ELF-1 (cell line): Measurements from ENCODE around the gene INTS4.

ENCODE experiments used
- DNase-seq: peaks from one replicate; pipeline ENCODE4 v3.0.0-alpha.2; 2016; ENCODE audit warnings: low read depth, low spot score

Gene INTS4, protein sequence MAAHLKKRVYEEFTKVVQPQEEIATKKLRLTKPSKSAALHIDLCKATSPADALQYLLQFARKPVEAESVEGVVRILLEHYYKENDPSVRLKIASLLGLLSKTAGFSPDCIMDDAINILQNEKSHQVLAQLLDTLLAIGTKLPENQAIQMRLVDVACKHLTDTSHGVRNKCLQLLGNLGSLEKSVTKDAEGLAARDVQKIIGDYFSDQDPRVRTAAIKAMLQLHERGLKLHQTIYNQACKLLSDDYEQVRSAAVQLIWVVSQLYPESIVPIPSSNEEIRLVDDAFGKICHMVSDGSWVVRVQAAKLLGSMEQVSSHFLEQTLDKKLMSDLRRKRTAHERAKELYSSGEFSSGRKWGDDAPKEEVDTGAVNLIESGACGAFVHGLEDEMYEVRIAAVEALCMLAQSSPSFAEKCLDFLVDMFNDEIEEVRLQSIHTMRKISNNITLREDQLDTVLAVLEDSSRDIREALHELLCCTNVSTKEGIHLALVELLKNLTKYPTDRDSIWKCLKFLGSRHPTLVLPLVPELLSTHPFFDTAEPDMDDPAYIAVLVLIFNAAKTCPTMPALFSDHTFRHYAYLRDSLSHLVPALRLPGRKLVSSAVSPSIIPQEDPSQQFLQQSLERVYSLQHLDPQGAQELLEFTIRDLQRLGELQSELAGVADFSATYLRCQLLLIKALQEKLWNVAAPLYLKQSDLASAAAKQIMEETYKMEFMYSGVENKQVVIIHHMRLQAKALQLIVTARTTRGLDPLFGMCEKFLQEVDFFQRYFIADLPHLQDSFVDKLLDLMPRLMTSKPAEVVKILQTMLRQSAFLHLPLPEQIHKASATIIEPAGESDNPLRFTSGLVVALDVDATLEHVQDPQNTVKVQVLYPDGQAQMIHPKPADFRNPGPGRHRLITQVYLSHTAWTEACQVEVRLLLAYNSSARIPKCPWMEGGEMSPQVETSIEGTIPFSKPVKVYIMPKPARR

DNA sequence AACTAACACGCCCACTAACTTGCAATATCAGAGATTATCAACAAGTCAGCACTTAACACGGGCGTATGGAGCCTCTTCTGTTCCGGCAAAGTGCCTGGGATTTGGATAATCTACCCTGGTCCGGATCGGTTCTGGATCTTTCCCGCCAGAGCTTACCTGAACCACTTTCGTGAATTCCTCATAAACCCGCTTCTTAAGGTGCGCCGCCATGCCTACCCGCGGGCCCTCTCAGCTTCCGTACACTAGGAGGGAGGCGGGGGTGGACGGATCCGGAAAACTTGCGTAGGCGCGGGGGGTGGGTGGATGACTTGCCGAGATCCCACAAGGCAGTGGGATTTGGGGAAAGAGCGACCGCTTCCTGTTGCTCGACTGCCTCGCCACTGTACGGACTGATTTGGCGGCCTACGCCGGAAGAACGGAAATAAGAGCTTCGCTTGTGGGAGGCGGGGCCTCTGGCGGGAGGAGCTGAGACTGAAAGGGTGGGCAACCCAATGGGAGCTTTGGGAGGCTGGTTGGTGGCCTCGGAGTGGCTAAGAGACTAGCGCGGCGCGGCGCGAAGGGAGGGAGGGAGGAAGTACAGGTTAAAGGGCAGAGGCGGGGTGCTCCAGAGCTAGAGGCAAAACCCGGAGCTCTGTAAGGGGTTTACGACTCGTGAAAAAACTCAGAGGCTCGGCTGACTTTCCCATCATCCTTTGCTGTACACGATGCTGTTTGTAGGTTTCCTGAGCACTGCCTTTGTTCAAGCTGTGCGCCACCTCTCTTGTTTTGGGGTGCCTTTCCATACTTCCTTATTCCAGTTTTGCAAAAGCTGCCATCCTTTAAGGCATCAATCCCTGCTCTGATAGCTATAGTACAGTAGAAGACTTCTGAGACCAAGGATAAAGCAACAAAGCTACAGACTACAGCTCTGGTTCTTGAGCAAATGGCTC, at the start of gene INTS4:
INTS4 (minus strand) TSS at position 235 of the 929 bp plus-strand sequence; CDS start at position 210, 25 bp downstream.
- peak; percentile 100 for DNase-seq

DNA sequence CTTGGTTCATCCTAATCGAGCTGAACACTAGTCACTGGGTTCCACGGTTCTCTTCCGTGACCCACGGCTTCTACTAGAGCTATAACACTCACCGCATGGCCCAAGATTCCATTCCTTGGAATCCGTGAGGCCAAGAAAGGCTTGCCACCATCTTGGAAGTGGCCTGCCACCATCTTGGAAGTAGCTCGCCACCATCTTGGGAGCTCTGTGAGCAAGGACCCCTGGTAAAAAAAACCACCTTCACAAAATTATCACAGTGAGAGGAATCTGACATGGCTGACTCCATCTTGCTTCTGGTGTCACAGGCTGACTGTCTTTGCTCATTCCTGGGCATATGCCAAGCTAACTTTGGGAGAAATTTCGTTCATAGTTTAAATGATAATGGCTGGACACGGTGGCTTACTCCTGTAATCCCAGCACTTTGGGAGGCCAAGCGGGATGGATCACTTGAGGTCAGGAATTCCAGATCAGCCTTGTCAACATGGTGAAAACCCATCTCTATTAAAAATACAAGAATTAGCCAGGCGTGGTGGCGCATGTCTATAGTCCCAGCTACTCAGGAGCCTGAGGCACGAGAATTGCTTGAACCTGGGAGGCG, 47.5 kb upstream of the INTS4 start:
- no peak for DNase-seq

DNA sequence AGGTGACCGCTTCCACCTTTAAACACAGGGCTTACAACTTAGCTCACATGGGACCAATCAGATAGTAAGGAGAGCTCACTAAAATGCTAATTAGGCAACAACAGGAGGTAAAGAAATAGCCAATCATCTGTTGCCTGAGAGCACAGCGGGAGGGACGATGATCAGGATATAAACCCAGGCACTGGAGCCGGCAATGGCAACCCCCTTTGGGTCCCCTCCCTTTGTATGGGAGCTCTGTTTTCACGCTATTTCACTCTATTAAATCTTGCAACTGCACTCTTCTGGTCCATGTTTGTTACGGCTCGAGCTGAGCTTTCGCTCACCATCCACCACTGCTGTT, 46.9 kb upstream of the INTS4 start:
- DNase-seq: peak; percentile 27

DNA sequence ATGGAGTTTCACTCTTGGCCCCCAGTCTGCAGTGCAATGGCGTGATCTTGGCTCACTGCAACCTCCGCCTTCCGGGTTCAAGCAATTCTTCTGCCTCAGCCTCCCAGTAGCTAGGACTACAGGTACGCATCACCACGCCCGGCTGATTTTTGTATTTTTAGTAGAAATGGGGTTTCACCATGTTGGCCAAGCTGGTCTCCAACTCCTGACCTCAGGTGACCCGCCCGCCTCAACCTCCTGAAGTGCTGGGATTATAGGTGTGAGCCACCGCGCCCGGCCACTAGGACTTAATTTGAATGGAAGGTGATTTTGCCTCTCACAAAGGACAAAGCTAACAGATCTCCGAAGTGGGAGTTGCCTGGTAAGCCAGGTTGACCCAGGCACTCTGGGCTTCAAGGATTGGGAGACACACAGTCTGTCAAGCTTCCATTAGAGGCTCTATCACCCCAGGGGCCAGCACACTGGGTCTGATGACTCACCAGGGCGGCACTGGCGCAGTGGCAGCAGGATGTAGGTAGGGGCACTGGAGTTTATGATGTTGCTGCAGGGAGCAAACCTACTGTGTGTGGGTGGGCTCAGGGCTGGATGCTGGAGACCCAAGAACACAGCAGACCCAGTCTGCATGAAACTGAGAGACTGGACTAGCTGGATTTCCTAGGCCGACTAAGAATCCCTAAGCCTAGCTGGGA, 46.4 kb upstream of the INTS4 start:
- peak; percentile 55 for DNase-seq

DNA sequence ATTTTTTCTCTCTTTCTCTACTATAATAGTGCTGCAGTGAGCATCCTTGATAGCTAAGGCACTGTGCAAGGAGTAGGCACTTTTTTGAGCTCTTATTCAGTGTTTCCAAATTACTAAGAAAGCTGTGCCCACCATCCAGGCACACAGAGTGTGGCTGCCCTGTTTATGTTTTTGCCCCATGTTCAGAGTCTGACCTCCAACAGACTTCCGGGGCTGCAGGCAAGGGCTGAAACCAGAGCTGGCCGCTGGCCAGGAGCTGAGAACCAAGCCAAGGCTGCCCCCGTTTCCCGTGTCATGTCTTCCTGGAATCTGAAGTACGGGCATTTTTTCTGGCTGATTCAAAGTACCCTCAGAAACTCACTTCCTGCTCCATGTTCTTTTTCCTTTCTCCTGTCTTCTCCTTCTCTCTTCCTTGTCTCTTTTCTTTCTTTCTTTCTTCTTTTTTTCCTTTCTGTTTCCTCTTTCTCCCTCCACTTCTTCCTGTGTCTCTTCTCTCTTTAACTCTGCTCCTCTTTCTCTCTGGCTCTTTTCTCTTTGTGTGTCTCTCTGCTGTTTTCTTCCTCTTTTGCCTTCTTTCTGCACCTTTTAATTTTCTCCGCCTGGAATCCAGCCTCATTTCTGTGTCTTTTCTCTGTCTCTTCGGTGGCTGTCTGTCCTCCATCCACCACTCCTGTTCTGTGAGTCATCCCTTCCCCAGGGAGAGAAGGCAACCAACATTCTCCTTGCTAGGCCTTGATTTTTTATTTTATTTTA, 45.6 kb upstream of the INTS4 start:
- peak; percentile 56 for DNase-seq

DNA sequence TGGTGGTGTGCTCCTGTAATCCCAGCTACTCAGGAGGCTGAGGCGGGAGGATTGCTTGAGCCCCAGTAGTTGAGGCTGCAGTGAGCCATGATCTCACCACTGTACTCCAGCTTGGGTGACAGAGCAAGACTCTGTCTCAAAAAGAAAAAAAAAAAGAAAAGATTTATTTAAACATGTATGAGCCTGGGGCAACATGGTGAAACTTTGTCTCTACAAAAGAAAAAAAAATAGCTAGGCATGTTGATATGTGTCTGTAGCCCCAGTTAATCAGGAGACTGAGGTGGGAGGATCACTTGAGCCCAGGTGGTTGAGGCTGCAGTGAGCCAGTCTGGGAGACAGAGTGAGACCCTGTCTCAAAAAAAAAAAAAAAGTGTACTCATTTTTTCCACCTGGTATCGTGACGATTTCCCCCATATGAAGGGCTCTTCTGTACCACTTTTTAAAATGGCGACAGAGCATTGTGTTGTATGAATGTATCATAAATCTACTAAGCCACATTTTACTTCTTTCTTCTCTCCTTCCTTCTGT, 45.0 kb upstream of the INTS4 start:
- no peak for DNase-seq

DNA sequence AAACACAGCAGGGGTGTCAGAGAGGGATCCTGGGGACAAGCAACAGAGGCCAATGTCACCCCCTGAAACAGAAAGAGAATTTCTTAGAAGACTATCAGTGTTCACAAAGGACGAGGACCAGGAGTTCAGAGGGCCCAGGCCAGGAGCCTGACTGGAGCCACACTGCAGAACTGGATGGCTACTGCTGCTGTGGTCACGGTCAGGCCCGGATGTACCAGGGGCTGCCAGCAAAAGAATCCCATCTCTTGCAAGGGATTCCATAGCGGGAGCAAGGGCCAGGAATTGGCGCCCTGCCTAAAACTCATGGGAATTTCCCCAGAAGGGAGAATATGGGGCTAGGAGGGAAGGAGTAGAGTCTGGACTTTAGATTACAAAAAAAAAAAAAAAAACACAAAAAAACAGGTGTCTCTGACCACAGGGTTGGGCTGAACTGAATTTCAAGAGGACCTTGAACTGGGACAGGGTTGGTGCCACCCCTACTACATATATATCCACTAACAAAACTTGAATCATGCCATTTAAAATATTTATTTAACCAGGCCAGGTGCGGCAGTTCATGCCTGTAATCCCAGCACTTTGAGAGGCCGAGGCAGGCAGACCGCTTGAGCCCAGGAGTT, 44.3 kb upstream of the INTS4 start:
- no peak for DNase-seq

DNA sequence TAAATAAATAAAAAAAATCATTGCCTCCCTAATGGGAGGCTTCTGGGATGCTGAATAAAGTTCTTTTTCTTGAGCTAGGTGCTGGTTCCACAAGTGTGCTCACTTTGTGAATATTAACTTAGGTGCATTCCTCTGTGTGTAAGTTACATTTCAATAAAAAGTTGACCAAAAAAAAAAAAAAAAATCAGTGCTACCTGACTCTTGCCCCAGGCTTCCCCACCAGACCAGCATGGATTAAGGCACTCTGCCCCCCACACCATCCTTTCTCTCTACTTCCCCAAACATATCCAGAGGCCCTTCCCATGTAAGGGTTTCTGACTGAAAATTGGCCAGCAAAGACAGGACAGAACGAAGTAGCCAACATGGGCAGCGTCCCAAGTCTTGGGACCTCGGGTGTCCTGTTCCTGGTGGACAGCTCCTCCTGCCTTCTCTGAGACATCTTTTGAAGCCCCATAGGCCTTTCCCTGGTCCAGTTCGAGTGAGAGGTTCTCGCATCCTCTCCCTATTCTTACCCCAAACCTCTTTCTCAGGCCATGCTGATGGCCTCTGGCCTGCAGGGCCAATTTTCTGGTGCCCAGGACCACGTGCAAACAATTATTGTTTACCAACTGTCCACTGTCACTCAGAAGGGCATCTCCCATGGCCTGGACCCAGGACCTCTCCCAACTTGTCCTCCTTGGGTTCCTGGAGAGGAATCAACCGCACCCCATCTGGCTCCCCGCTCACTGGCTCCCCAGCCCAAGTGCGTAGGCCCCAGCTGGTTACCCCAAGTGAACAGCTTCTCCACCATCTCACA, 43.6 kb upstream of the INTS4 start:
- no peak for DNase-seq

DNA sequence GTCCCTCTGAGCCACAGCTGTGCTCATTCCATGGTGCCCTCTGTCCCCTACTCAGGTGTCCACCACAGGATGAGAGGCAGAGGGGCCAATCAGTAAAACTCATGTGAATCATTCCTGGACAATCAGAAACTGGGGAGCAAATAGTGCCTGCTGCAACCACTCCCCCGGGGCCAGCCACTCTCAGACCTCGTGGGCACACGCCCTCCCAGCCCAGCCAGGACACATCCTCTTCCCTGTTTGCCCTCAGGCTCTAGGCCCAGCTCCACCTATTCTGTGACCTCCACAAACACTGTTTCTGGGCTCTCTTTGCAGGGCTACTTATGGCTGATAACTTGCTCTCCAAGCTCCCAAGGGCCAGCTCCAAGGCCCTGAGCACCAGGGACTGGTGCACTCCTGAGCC, 42.6 kb upstream of the INTS4 start:
- DNase-seq: peak; percentile 45

DNA sequence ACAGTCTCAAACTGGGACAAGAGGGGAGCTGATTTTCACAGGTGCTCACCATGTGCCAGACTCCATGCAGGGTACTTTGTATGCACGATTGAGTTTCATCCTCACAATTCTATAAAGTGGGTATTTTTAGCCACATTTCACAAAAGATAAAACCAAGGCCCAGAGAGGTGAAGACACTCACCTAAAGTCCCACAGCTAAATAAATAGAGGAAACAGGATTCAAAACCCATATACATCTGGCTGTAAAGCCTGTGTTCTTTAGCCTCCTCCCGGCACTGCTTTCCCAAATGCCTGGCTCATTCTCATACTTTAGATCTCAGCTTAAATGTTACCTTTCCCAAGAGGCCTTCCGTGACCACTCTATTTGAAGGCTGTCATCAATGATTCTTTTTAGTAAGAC, 41.8 kb upstream of the INTS4 start:
- DNase-seq: no peak

DNA sequence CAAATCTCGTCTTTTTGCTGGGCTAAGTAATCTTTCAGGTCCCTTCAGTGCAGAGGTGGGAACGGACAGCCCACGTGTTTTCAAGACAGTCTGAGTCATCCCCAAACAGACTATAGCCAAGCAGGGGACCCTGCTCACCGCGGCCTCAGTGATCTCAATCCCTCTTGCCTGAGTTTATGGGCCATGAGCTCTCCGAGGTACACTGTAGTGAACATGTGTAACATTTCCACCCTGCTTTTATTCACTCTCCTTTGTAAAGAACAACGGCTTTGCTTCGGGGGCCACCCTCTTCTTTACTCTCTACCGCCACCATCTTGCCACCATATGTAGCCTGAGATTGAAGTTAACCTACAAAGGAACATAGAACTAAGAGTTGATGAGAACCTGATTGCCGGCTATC, 40.2 kb upstream of the INTS4 start:
- DNase-seq: peak; percentile 22

DNA sequence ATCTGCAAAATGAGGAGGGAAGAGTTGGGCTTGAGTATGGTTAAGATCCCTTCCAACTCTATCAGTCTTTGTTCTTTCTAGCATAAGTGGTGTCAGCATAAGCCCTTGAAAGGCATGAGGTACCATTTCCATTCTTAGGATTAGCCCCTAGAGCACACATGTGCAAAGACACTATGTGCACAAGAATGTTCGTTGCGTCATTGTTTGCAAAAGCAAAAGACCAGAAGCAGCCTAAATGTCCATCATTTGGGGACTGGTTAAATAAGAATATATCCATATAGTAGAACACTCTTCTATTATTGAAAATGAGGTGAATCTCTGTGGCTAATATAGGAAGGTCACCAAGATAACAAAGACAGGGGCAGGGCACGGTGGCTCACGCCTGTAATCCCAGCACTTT, 38.6 kb upstream of the INTS4 start:
- no peak for DNase-seq

DNA sequence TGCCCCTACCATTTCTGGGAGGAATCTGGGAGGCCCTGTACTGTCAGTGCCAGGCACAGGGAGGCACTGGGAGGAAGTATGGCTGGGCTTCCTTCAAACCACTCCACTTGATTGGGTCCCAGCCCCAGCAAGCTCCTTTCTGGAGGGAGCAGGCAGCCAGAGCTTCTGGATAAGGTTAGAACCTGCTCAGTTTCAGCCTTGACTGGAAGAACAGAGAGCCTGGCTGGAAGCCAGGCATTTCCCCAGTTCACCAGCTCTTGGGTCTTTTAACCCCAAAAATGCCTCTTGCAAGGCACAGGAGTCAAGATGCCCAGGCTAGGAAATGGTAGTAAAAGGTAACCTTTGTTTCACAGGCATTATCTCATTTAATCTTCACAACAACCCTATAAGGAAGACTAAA, 37.6 kb upstream of the INTS4 start:
- no peak for DNase-seq

DNA sequence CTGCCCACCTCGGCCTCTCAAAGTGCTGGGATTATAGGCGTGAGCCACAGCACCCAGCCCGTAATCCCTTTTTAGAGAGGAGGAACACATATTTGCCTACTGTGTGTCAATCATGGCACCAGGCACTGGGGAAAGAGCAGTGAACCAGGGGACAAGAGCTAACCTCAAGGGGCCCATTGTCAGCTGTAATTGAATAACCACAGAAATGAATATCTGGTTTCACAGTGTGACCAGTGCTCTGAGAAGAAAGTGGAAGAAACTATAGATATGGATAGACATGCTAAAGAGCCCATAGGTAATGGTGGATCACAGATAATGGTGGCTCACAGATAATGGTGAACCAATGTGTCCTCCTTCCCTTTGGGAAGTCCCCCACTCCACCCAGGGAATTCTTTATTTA, 37.2 kb upstream of the INTS4 start:
- no peak for DNase-seq

DNA sequence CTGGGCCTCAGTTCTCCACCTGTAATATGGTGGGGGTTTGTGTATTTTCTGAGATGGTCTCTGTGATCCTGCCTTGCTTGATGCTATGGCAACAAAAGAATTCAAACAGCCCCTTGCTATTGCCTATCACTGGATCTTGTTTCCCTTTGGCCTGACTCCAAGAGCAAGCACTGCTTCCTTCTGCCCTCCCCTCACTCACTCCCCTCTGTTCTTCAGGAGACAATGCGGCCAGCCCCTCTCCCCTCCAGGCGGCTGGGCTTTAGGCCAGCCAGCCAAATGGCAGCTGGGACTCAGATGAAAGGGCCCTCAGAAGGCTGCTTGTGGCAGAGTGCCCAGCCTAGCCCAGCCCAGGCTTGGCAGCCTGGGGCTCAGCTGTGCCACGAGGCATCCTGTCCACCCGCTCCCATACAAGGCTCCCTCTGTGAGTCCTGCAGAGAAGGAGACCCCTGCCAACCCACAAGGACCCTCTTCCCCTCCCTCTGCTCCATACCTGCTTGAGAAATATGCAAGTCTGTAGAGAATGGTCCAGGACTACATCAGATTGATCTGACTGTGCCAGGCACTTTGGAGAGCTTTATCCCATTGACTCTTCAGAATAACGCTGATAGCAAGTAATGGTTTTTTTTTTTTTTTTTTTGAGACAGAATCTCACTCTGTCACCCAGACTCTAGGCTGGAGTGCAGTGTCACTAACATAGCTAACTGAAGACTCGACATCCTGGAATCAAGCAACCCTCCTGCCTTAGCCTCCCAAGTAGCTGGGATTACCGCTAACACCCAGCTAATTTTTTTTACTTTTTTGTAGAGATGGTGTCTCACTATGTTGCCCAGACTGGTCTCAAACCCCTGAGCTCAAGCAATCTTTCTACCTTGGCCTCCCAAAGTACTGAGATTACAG, 36.2 kb upstream of the INTS4 start:
- peak; percentile 77 for DNase-seq

DNA sequence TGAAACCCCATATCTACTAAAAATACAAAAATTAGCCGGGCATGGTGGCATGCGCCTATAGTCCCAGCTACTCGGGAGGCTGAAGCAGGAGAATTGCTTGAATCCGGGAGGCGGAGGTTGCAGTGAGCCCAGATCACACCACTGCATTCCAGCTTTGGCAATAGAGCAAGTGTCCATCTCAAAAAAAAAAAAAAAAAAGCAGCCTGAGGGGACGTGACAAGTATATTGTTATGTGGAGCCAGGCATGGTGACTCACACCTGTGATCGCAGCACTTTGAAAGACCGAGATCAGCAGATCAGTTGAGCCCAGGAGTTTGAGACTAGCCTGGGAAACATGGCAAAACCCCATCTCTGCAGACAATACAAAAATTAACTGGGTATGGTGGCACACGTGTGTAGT, 34.0 kb upstream of the INTS4 start:
- peak; percentile 70 for DNase-seq

DNA sequence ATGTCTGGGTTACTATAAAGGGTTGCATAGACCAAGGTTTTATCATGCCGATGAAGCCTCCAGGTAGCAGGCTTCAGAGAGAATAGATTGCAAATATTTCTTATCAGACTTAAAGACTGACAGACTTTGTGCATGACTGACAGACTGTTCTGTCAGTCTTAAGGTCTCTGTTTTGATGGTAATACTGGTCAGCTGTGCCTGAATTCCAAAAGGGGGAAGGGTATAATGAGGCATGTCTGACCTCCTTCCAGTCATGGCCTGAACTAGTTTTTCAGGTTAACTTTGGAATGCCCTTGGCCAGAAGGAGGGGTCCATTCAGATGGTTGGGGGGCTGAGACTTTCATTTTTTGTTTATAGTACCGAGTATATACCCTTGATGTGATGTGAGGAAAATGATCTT, 33.3 kb upstream of the INTS4 start:
- peak; percentile 44 for DNase-seq
